ENCODE data around the gene RGS2.

RGS2 gene

GRCh38 chr1:192812420-192813209 is 3.8 kb downstream of the RGS2 start:
- H3K27me3 ChIP-seq (replicated peaks; ENCODE audit: insufficient read depth, low read length), result no peaks in the 10 kb centered on the region
- H3K9me3 ChIP-seq (replicated peaks; ENCODE audit: insufficient read depth, low read length), result no peaks in the 10 kb centered on the region
- peaks cover 27% of the 10 kb centered on the region for H3F3A ChIP-seq (ENCODE audit: insufficient read depth, low read length)
- H3K4me1 ChIP-seq (ENCODE audit: low read length), result peaks cover 16% of the 10 kb centered on the region
- no peak for DNase-seq
- no peak overlapping the region for H3K4me3 ChIP-seq (ENCODE audit: low read length)
- H4K20me1 ChIP-seq (ENCODE audit: insufficient read depth, low read length), result no peaks in the 10 kb centered on the region
- H3K9ac ChIP-seq (ENCODE audit: low read length), result no peak overlapping the region
- no peak overlapping the region for H3K4me2 ChIP-seq (ENCODE audit: low read depth, low read length)
- H3K36me3 ChIP-seq (replicated peaks; ENCODE audit: insufficient read depth, low read length), result no peaks in the 10 kb centered on the region; the same call in 1 of the 2 replicates
- no peak overlapping the region for H3K27ac ChIP-seq (ENCODE audit: low read length)
- no peak for TF ChIP-seq EZH2phosphoT487 (IDR thresholded peaks at IDR 0.05; ENCODE audit: low read length)
- no peak overlapping the region for H2AFZ ChIP-seq (ENCODE audit: low read length)
- no peaks in the 10 kb centered on the region for H3K9me2 ChIP-seq (replicated peaks; ENCODE audit: insufficient read depth, low read length)
- peaks cover 18% of the 10 kb centered on the region for H3K79me2 ChIP-seq (ENCODE audit: low read length)

- DNase-seq, result no peak
- no peaks in the 10 kb centered on the region for H3K9me3 ChIP-seq (replicated peaks; ENCODE audit: insufficient read depth, low read length)
- no peak overlapping the region for H3K9ac ChIP-seq (ENCODE audit: low read length)
- peaks cover 13% of the 10 kb centered on the region for H3F3A ChIP-seq (ENCODE audit: insufficient read depth, low read length)
- peaks cover 9% of the 10 kb centered on the region for H3K4me1 ChIP-seq (ENCODE audit: low read length)
- no peak overlapping the region for H2AFZ ChIP-seq (ENCODE audit: low read length)
- no peak overlapping the region for H3K4me3 ChIP-seq (ENCODE audit: low read length)
- no peaks in the 10 kb centered on the region for H4K20me1 ChIP-seq (ENCODE audit: insufficient read depth, low read length)
- peaks cover 10% of the 10 kb centered on the region for H3K79me2 ChIP-seq (ENCODE audit: low read length)
- H3K27me3 ChIP-seq (replicated peaks; ENCODE audit: insufficient read depth, low read length), result no peaks in the 10 kb centered on the region
- H3K36me3 ChIP-seq (replicated peaks; ENCODE audit: insufficient read depth, low read length), result no peaks in the 10 kb centered on the region; the same call in 1 of the 2 replicates
- no peak for TF ChIP-seq EZH2 (optimal IDR thresholded peaks at IDR 0.05; ENCODE audit: low read depth, low read length)
- TF ChIP-seq, protein P1, sequence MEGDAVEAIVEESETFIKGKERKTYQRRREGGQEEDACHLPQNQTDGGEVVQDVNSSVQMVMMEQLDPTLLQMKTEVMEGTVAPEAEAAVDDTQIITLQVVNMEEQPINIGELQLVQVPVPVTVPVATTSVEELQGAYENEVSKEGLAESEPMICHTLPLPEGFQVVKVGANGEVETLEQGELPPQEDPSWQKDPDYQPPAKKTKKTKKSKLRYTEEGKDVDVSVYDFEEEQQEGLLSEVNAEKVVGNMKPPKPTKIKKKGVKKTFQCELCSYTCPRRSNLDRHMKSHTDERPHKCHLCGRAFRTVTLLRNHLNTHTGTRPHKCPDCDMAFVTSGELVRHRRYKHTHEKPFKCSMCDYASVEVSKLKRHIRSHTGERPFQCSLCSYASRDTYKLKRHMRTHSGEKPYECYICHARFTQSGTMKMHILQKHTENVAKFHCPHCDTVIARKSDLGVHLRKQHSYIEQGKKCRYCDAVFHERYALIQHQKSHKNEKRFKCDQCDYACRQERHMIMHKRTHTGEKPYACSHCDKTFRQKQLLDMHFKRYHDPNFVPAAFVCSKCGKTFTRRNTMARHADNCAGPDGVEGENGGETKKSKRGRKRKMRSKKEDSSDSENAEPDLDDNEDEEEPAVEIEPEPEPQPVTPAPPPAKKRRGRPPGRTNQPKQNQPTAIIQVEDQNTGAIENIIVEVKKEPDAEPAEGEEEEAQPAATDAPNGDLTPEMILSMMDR (IDR thresholded peaks at IDR 0.05; ENCODE audit: low read length), result no peak
- no peak for TF ChIP-seq EZH2phosphoT487 (IDR thresholded peaks at IDR 0.05; ENCODE audit: low read length)
- H3K27ac ChIP-seq (ENCODE audit: low read length), result no peak overlapping the region
- H3K4me2 ChIP-seq (ENCODE audit: low read depth, low read length), result no peak overlapping the region
- no peaks in the 10 kb centered on the region for H3K9me2 ChIP-seq (replicated peaks; ENCODE audit: insufficient read depth, low read length)
These were observed 6.0 kb downstream of the RGS2 start for GRCh38 chr1:192814805-192815204.

DNA sequence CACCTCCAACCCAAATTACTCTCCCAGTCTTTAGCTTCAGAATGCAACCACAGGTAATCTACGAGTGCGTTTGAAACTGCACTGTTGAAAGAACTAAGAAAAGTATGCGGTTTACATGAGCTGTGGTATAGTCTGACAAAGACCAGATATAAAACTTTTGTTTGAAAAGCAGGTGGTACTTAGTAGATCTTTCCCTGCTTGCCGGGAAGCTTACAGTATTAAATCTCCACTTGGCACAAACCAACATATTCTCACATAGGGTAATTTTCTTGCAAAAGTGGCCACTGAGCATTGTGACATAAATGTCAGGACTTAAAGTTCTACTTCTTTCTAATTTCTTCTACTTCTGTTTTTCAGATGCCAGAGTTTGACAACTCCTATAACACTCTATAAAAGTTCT is 8.4 kb downstream of the RGS2 start:
- TF ChIP-seq EZH2 (optimal IDR thresholded peaks at IDR 0.05; ENCODE audit: low read depth, low read length) (no peak), EZH2phosphoT487 (IDR thresholded peaks at IDR 0.05; ENCODE audit: low read length) (no peak)
- TF ChIP-seq, protein P1 (IDR thresholded peaks at IDR 0.05; ENCODE audit: low read length), result no peak
- Histone ChIP-seq H2AFZ (ENCODE audit: low read length) (no peak overlapping the region), H3F3A (ENCODE audit: insufficient read depth, low read length) (no peaks in the 10 kb centered on the region; the same call in 1 of the 2 replicates), H3K4me1 (ENCODE audit: low read length) (no peaks in the 10 kb centered on the region), H3K36me3 (replicated peaks; ENCODE audit: insufficient read depth, low read length) (no peaks in the 10 kb centered on the region), H4K20me1 (ENCODE audit: insufficient read depth, low read length) (no peaks in the 10 kb centered on the region), H3K4me3 (ENCODE audit: low read length) (no peak overlapping the region), H3K79me2 (ENCODE audit: low read length) (no peaks in the 10 kb centered on the region), H3K27me3 (replicated peaks; ENCODE audit: insufficient read depth, low read length) (no peaks in the 10 kb centered on the region), H3K9me3 (replicated peaks; ENCODE audit: insufficient read depth, low read length) (no peaks in the 10 kb centered on the region), H3K9me2 (replicated peaks; ENCODE audit: insufficient read depth, low read length) (no peaks in the 10 kb centered on the region), H3K9ac (ENCODE audit: low read length) (no peak overlapping the region), H3K27ac (ENCODE audit: low read length) (peak overlapping the region; percentile 6; the same call in 1 of the 2 replicates), H3K4me2 (ENCODE audit: low read depth, low read length) (0 out of 2 replicates have a peak overlapping the region, but pooled peaks have one; percentile 4)
- peak; percentile 58 for DNase-seq

DNA sequence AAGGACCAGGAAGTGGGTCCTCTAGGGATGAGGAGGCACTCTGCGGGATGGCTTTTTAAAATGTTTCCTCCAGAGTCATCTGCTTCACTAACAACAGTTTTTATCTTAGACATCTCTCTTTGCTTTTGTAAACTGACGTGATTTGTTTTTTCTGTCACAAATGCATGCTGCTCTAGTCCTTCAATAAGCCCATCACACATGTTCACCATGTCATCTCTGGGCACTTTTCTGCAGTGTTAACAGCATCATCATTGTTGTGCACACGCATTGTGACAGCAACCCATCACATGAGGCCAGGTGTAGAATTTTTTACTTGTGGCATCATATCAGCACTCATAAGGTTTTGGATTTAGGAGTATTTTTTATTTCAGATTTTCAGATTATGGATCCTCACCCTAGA is 12.5 kb downstream of the RGS2 start:
- TF ChIP-seq EZH2phosphoT487 (IDR thresholded peaks at IDR 0.05; ENCODE audit: low read length), result no peak
- no peak for TF ChIP-seq EZH2 (optimal IDR thresholded peaks at IDR 0.05; ENCODE audit: low read depth, low read length)
- TF ChIP-seq, protein P1 (IDR thresholded peaks at IDR 0.05; ENCODE audit: low read length), result no peak
- no peak for DNase-seq
- Histone ChIP-seq H3K9ac (ENCODE audit: low read length) (no peak overlapping the region), H2AFZ (ENCODE audit: low read length) (no peak overlapping the region), H3K36me3 (replicated peaks; ENCODE audit: insufficient read depth, low read length) (no peaks in the 10 kb centered on the region), H4K20me1 (ENCODE audit: insufficient read depth, low read length) (no peaks in the 10 kb centered on the region), H3K9me3 (replicated peaks; ENCODE audit: insufficient read depth, low read length) (no peaks in the 10 kb centered on the region), H3K27ac (ENCODE audit: low read length) (no peak overlapping the region), H3K4me2 (ENCODE audit: low read depth, low read length) (no peak overlapping the region), H3K4me1 (ENCODE audit: low read length) (peaks cover 3% of the 10 kb centered on the region; the same call in 1 of the 2 replicates), H3F3A (ENCODE audit: insufficient read depth, low read length) (no peaks in the 10 kb centered on the region), H3K79me2 (ENCODE audit: low read length) (no peaks in the 10 kb centered on the region), H3K9me2 (replicated peaks; ENCODE audit: insufficient read depth, low read length) (no peaks in the 10 kb centered on the region), H3K27me3 (replicated peaks; ENCODE audit: insufficient read depth, low read length) (no peaks in the 10 kb centered on the region), H3K4me3 (ENCODE audit: low read length) (no peak overlapping the region)
